Neural progenitor cell (in vitro differentiated cells): ENCODE measurements around the gene CCL7.

Source experiments
- CTCF ChIP-seq: fragments of 200-600 bp; sonication (generic); IDR thresholded peaks from 2 replicates; pipeline ENCODE4 v1.5.1; 2017; ENCODE audit warnings: antibody characterized with exemption, mild to moderate bottlenecking
- EZH2 ChIP-seq: fragments of 200-600 bp; sonication (generic); IDR thresholded peaks from 2 replicates; pipeline ENCODE4 v1.6.1; 2017; ENCODE audit warnings: antibody characterized with exemption, mild to moderate bottlenecking, moderate library complexity
- EZH2phosphoT487 ChIP-seq: fragments of 200-600 bp; sonication (generic); IDR thresholded peaks from 2 replicates; pipeline ENCODE4 v1.6.1; 2017; ENCODE audit warnings: antibody characterized with exemption

- TF ChIP-seq CTCF (no peak), EZH2 (no peak), EZH2phosphoT487 (no peak)
Observed at GRCh38 chr17:34237458-34237857, 32.6 kb upstream of the CCL7 start.
